IPS-15b (cell line): Measurements from ENCODE around the gene RNF213.
"Not testable (repeated sequence)": the region's sequence is repeated elsewhere in the genome, so short reads cannot be mapped to it uniquely, and the experiment has no call there.

Experiments used
- H3K27me3 ChIP-seq: one replicate; pipeline ENCODE4 v1.6.1; 2013; ENCODE audit warnings: low read length; ENCODE audit not compliant: control insufficient read depth, insufficient read depth
- H3K36me3 ChIP-seq: one replicate; pipeline ENCODE4 v1.6.1; 2013; ENCODE audit warnings: low read length; ENCODE audit not compliant: control insufficient read depth, insufficient read depth
- H3K4me1 ChIP-seq: one replicate; pipeline ENCODE4 v1.6.1; 2013; ENCODE audit warnings: mild to moderate bottlenecking, low read length; ENCODE audit not compliant: control insufficient read depth, insufficient read depth
- H3K4me3 ChIP-seq: one replicate; pipeline ENCODE4 v1.5.1; 2013; ENCODE audit warnings: low read depth, low read length
- H3K9ac ChIP-seq: one replicate; pipeline ENCODE4 v1.6.1; 2013; ENCODE audit warnings: low read depth, mild to moderate bottlenecking, low read length
- H3K9me3 ChIP-seq: one replicate; pipeline ENCODE4 v1.6.1; 2013; ENCODE audit warnings: mild to moderate bottlenecking, low read length; ENCODE audit not compliant: control insufficient read depth, insufficient read depth

RNF213 gene

DNA sequence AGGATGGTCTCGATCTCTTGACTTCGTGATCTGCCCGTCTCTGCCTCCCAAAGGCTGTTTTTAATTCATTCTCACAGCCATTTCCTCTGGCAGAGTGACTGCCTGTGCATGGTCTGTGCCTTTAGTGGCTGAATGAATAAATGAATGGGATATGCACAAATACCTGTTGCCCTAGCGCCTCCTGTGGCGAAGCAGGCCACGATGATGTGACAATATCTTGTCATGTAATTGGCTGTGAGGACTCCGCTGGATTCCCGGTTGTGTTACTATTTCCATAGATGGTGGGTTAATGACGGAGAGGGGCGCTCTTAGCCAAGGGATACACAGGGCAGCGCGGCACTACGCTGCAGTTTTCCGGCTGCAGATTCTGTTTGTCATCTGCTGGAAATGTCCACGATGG lies 127.5 kb downstream of the RNF213 start:
- Histone ChIP-seq H3K4me3 (no peak overlapping the region), H3K9ac (no peak overlapping the region), H3K27me3 (no peaks in the 10 kb centered on the region), H3K36me3 (peaks cover 23% of the 10 kb centered on the region), H3K9me3 (no peaks in the 10 kb centered on the region), H3K4me1 (no peaks in the 10 kb centered on the region)

DNA sequence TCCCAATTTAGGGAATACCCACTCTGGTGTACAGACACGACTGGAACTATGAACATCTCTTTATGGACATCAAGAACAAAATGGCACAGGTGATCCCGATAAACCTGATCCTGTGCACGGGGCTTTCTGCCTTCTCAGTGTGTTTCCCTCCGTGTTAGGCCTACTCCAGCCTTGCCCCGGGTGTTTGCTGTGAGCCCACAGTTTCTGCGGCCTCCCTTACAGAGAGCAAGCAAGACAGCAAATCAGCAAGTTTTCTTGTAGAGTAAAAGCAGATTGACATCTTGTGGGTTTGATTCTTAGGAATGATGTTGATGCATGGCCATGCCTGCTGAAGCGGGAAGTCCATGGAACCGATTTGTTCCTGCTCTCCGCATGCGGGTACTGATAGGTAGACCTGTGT lies 127.9 kb downstream of the RNF213 start:
- peaks cover 23% of the 10 kb centered on the region for H3K36me3 ChIP-seq
- no peak overlapping the region for H3K9ac ChIP-seq
- no peaks in the 10 kb centered on the region for H3K4me1 ChIP-seq
- H3K4me3 ChIP-seq = no peak overlapping the region
- no peaks in the 10 kb centered on the region for H3K27me3 ChIP-seq
- no peaks in the 10 kb centered on the region for H3K9me3 ChIP-seq

GRCh38 chr17:80389011-80389995 lies 128.7 kb downstream of the RNF213 start:
- H3K4me1 ChIP-seq = no peaks in the 10 kb centered on the region
- H3K9ac ChIP-seq = no peak overlapping the region
- H3K27me3 ChIP-seq = no peaks in the 10 kb centered on the region
- H3K36me3 ChIP-seq = peaks cover 21% of the 10 kb centered on the region
- H3K9me3 ChIP-seq = no peaks in the 10 kb centered on the region
- no peak overlapping the region for H3K4me3 ChIP-seq

DNA sequence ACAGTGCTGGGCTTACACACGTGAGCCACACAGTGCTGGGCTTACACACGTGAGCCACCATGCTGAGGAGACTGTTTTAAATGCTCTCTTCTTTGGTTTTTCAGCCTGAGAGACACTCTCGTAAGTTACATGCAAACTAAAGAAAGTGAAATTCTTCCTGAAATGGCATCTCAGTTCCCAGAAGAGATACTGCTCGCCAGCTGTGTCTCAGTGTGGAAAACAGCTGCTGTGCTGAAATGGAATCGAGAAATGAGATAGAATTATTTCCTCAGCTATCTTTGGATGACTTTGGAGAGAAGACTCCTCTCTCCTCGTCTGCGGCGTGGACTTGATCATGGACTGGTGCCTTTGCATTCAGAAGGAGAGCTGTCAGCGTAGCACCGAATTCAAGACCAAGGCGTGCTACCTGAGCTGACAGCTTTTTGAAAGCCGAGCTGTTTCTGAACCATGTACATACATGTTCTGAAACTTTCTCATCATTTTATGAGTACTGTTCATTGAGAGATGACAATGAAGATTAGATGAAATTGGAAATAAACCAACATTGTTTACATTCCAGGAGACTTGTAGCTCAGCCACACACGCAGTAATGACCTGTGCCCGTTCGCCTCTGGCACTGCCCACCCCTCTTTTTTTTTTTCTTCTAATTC lies 132.7 kb downstream of the RNF213 start:
- Histone ChIP-seq H3K4me1 (peaks cover 3% of the 10 kb centered on the region), H3K4me3 (no peak overlapping the region), H3K9ac (no peak overlapping the region), H3K27me3 (no peaks in the 10 kb centered on the region), H3K36me3 (peaks cover 12% of the 10 kb centered on the region), H3K9me3 (no peaks in the 10 kb centered on the region)

- peaks cover 7% of the 10 kb centered on the region for H3K36me3 ChIP-seq
Observed at GRCh38 chr17:80393961-80394360, 133.3 kb downstream of the RNF213 start.

DNA sequence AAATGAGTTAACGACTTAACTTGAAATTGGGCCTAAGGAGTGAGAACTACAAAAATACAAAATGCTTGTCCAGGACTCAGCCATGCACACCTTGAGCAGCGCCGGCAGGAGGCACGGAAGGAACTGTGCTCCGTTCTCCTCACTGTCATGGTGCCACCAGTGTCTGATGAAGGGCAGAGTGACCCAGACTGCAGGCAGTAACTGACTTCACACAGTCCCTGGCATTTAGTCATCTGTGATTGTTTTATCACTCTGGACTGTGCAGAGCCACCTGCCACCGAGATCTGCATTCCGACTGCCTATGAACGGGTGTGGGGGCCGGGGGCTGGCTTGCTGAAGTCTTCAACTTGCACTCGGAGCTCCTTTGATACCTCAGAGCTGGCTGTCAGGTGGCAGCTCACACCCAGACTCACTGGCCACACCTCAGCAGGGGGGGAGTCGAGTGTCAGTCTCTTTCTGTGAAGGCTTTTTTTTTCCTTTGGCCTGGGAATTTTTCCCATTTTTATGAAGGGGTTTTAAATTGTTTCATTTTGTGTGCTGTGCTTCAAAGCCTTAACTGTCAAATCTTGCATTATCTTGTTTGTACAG lies 134.1 kb downstream of the RNF213 start:
- Histone ChIP-seq H3K9me3 (no peaks in the 10 kb centered on the region), H3K4me1 (peaks cover 3% of the 10 kb centered on the region), H3K9ac (no peak overlapping the region), H3K36me3 (no peaks in the 10 kb centered on the region), H3K4me3 (no peak overlapping the region), H3K27me3 (no peaks in the 10 kb centered on the region)

More at GRCh38 chr17:80393961-80394360, 133.3 kb downstream of the RNF213 start:
- Histone ChIP-seq H3K9me3 (no peaks in the 10 kb centered on the region), H3K4me3 (no peak overlapping the region), H3K9ac (no peak overlapping the region), H3K4me1 (peaks cover 3% of the 10 kb centered on the region), H3K27me3 (no peaks in the 10 kb centered on the region)

DNA sequence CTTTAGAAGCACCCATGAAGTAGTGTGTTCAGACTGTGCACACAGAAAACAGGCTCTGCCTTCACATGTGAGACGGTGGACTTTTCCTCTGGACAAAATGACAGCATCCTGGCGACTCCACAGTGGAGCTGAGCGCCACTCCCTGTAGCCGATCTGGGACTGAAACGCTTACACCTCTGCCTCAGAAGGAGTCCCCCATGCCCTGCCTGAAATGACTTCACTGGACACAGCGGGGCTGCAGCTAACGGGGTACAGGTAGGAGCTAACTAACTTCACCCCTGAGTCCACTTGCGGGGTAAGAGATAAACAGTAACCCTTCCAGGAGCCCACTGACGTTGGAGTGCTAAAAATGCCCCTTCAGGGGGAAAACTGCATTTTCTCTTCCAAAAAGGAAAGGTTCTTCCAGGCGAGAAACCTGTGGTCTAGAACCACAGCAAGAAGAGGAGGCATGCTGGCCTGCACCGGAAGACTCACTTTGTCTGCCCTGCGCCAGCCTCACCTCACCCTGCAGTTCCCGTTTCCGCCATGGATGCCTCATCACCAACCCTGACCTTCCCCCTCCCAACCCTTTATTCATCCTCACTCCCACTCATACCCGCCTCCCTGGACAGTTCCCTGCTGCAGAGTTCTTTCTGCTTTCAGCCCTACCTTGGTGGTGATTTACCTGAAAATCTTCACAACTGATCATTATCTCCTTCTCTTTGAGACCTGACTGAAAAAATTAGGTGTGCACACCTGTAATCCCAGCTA lies 134.9 kb downstream of the RNF213 start:
- Histone ChIP-seq H3K4me3 (no peak overlapping the region), H3K9me3 (no peaks in the 10 kb centered on the region), H3K4me1 (peaks cover 3% of the 10 kb centered on the region), H3K27me3 (no peaks in the 10 kb centered on the region), H3K36me3 (no peaks in the 10 kb centered on the region), H3K9ac (no peak overlapping the region)

GRCh38 chr17:80396157-80397033 lies 135.7 kb downstream of the RNF213 start:
- no peaks in the 10 kb centered on the region for H3K27me3 ChIP-seq
- no peak overlapping the region for H3K9ac ChIP-seq
- H3K9me3 ChIP-seq = no peaks in the 10 kb centered on the region
- peaks cover 3% of the 10 kb centered on the region for H3K4me1 ChIP-seq
- no peak overlapping the region for H3K4me3 ChIP-seq
- H3K36me3 ChIP-seq = no peaks in the 10 kb centered on the region

- Histone ChIP-seq H3K9me3 (no peaks in the 10 kb centered on the region), H3K9ac (no peak overlapping the region), H3K27me3 (no peaks in the 10 kb centered on the region), H3K4me1 (peaks cover 3% of the 10 kb centered on the region), H3K4me3 (no peak overlapping the region), H3K36me3 (no peaks in the 10 kb centered on the region)
Observed at GRCh38 chr17:80397034-80397387, 136.4 kb downstream of the RNF213 start.

DNA sequence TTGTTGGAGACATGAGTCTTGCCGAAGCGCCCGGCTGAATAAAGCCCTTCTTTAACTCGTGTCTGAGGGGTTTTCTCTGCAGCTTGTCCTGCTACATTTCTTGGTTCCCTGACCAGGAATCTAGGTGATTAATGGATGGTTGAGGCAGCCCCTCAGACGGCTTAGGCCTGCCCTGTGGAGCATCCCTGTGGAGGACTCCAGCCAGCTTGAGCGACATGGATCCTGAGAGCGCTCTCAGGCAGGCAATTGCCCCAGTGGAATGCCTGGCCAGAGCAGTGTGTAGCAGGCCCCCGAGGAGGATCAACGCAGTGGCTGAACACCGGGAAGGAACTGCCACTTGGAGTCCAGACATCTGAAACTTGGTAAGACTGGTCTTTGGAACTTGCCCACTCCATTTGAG lies 137.0 kb downstream of the RNF213 start:
- Histone ChIP-seq H3K4me3 (no peak overlapping the region), H3K9ac (no peak overlapping the region), H3K9me3 (no peaks in the 10 kb centered on the region), H3K27me3 (no peaks in the 10 kb centered on the region), H3K4me1 (peaks cover 3% of the 10 kb centered on the region), H3K36me3 (no peaks in the 10 kb centered on the region)

- not testable (repeated sequence) for H3K9ac ChIP-seq, H3K27me3 ChIP-seq, H3K36me3 ChIP-seq, H3K4me3 ChIP-seq, H3K4me1 ChIP-seq, H3K9me3 ChIP-seq
Observed at GRCh38 chr17:80401086-80401485, 140.4 kb downstream of the RNF213 start.
